ENCODE results near the gene GPX1. TPM values are rescaled to one million over a fixed set of nuclear protein-coding genes. Genes with fewer than 3 reads are reported as not detected.

GPX1 gene
- total RNA-seq, 1 experiment from 2014 or later, result 714 TPM

DNA sequence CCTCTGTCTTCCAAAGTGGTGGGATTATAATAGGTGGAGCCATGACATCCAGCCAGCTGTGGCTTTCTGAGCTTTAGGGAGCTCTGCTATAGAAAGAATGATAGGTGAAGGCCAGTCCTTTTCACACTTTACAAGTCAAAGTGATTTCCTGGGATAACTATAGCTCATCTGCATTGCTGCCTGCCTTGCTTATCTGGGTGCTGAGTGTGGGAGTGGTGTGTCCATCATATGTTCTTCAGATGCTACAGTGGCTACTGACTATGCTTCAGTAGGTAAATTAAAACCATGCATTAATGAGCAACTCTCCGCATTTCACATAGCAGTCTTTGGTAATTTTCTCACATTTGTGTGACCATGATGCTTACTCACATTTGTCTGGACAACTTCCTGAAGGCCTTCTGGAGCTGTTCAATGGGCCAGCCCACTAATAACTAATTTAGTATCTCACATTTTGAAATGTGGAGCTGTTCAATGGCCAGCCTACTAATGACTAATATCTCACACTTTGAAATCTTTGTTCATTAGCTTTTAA lies 30.2 kb upstream of the GPX1 start:
- BruUV-seq (replicated peaks), result no TSS peak
- Histone ChIP-seq H3F3A (ENCODE audit: low read length, unreplicated experiment) (no peaks in the 10 kb centered on the region), H3K4me3 (ENCODE audit: low read length) (no peak overlapping the region), H4K20me1 (ENCODE audit: low read length) (peaks cover 62% of the 10 kb centered on the region), H3K4me2 (ENCODE audit: low read length) (0 out of 2 replicates have a peak overlapping the region, but pooled peaks have one; percentile 6), H2AFZ (ENCODE audit: low read length) (no peak overlapping the region), H3K27me3 (ENCODE audit: low read length) (no peaks in the 10 kb centered on the region), H3K27ac (ENCODE audit: low read length) (peak overlapping the region; percentile 39), H3K9ac (ENCODE audit: low read length) (no peak overlapping the region), H3K79me2 (ENCODE audit: low read length) (peaks cover 99% of the 10 kb centered on the region), H3K4me1 (ENCODE audit: insufficient read depth, low read length) (peaks cover 10% of the 10 kb centered on the region; the same call in 1 of the 2 replicates), H3K9me3 (ENCODE audit: low read length) (no peaks in the 10 kb centered on the region), H3K36me3 (ENCODE audit: low read depth, low read length) (no peaks in the 10 kb centered on the region; the same call in 1 of the 2 replicates), H3K9me2 (replicated peaks; ENCODE audit: low read length) (no peaks in the 10 kb centered on the region)
- ATAC-seq (peak; percentile 34), DNase-seq (no peak)
- CTCF ChIA-PET, result no interaction called here
- POLR2A ChIA-PET (ENCODE audit: unreplicated experiment), result interaction anchor here (0.5 kb wide), 1 partner anchor 37 kb away, joined by 4 read pairs; no protein-coding TSS in a partner anchor
- intact Hi-C loops (cut with micrococcal nuclease), result no loop called here
- TF ChIP-seq, protein P1, sequence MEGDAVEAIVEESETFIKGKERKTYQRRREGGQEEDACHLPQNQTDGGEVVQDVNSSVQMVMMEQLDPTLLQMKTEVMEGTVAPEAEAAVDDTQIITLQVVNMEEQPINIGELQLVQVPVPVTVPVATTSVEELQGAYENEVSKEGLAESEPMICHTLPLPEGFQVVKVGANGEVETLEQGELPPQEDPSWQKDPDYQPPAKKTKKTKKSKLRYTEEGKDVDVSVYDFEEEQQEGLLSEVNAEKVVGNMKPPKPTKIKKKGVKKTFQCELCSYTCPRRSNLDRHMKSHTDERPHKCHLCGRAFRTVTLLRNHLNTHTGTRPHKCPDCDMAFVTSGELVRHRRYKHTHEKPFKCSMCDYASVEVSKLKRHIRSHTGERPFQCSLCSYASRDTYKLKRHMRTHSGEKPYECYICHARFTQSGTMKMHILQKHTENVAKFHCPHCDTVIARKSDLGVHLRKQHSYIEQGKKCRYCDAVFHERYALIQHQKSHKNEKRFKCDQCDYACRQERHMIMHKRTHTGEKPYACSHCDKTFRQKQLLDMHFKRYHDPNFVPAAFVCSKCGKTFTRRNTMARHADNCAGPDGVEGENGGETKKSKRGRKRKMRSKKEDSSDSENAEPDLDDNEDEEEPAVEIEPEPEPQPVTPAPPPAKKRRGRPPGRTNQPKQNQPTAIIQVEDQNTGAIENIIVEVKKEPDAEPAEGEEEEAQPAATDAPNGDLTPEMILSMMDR (conservative IDR thresholded peaks at IDR 0.05; ENCODE audit: low read depth, low read length), result no peak
- TF ChIP-seq EZH2phosphoT487 (IDR thresholded peaks at IDR 0.05; ENCODE audit: borderline replicate concordance, low read length) (no peak), EZH2 (IDR thresholded peaks at IDR 0.05; ENCODE audit: low read length, unreplicated experiment) (no peak)

DNA sequence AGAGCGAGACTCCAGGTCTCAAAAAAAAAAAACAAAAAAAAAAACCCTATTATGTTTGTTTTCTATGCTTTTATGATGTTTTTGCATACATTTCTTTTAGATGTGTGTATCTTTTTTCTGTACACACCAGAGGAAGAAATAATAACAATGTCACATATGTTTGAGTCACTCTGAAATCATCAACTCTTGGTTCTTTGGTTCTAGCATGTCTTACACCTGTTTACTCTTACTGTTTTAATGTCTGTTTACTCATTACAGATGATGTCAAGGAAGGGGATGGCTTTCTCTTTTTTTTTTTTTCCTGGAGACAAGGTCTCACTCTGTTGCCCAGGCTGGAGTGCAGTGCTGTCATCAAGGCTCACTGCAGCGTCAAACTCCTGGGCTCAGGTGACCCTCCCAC lies 29.6 kb upstream of the GPX1 start:
- Histone ChIP-seq H2AFZ (ENCODE audit: low read length) (no peak overlapping the region), H3K9me3 (ENCODE audit: low read length) (no peaks in the 10 kb centered on the region), H3K4me3 (ENCODE audit: low read length) (no peak overlapping the region), H3K9ac (ENCODE audit: low read length) (no peak overlapping the region), H3K27me3 (ENCODE audit: low read length) (no peaks in the 10 kb centered on the region), H3K4me1 (ENCODE audit: insufficient read depth, low read length) (peaks cover 10% of the 10 kb centered on the region; the same call in 1 of the 2 replicates), H3K36me3 (ENCODE audit: low read depth, low read length) (no peaks in the 10 kb centered on the region; the same call in 1 of the 2 replicates), H3K4me2 (ENCODE audit: low read length) (peak overlapping the region; percentile 16; the same call in 1 of the 2 replicates), H4K20me1 (ENCODE audit: low read length) (peaks cover 57% of the 10 kb centered on the region), H3F3A (ENCODE audit: low read length, unreplicated experiment) (no peaks in the 10 kb centered on the region), H3K79me2 (ENCODE audit: low read length) (peaks cover 99% of the 10 kb centered on the region), H3K27ac (ENCODE audit: low read length) (peak overlapping the region; percentile 39), H3K9me2 (replicated peaks; ENCODE audit: low read length) (no peaks in the 10 kb centered on the region)
- DNase-seq (peak; percentile 83), ATAC-seq (peak; percentile 95)
- intact Hi-C loops (cut with micrococcal nuclease), result loop anchor here (1.0 kb wide), 1 partner anchor 42 kb away; the partner anchor contains the start of gene NICN1
- ChIA-PET CTCF (no interaction called here), POLR2A (ENCODE audit: unreplicated experiment) (no interaction called here)
- BruUV-seq (replicated peaks), result no TSS peak
- TF ChIP-seq, protein P1 (conservative IDR thresholded peaks at IDR 0.05; ENCODE audit: low read depth, low read length), result no peak
- TF ChIP-seq EZH2 (IDR thresholded peaks at IDR 0.05; ENCODE audit: low read length, unreplicated experiment), result no peak
- TF ChIP-seq EZH2phosphoT487 (IDR thresholded peaks at IDR 0.05; ENCODE audit: borderline replicate concordance, low read length), result no peak

GRCh38 chr3:49386056-49386756 lies 28.1 kb upstream of the GPX1 start:
- no peaks in the 10 kb centered on the region for H3K9me3 ChIP-seq (ENCODE audit: low read length)
- TF ChIP-seq EZH2phosphoT487 (IDR thresholded peaks at IDR 0.05; ENCODE audit: borderline replicate concordance, low read length) (no peak), EZH2 (IDR thresholded peaks at IDR 0.05; ENCODE audit: low read length, unreplicated experiment) (no peak)
- TF ChIP-seq, protein P1 (conservative IDR thresholded peaks at IDR 0.05; ENCODE audit: low read depth, low read length), result no peak
- no peaks in the 10 kb centered on the region for H3K9me2 ChIP-seq (replicated peaks; ENCODE audit: low read length)
- intact Hi-C loops (cut with micrococcal nuclease), result no loop called here
- ChIA-PET POLR2A (ENCODE audit: unreplicated experiment) (no interaction called here), CTCF (no interaction called here)
- H3K4me2 ChIP-seq (ENCODE audit: low read length), result no peak overlapping the region
- H3K36me3 ChIP-seq (ENCODE audit: low read depth, low read length), result no peaks in the 10 kb centered on the region; the same call in 1 of the 2 replicates
- no peak overlapping the region for H3K27ac ChIP-seq (ENCODE audit: low read length)
- BruUV-seq (replicated peaks), result no TSS peak
- no peak overlapping the region for H2AFZ ChIP-seq (ENCODE audit: low read length)
- no peaks in the 10 kb centered on the region for H3F3A ChIP-seq (ENCODE audit: low read length, unreplicated experiment)
- DNase-seq (no peak), ATAC-seq (no peak)
- H3K9ac ChIP-seq (ENCODE audit: low read length), result no peak overlapping the region
- H3K4me1 ChIP-seq (ENCODE audit: insufficient read depth, low read length), result peaks cover 10% of the 10 kb centered on the region; the same call in 1 of the 2 replicates
- peaks cover 97% of the 10 kb centered on the region for H3K79me2 ChIP-seq (ENCODE audit: low read length)
- peaks cover 58% of the 10 kb centered on the region for H4K20me1 ChIP-seq (ENCODE audit: low read length)
- H3K27me3 ChIP-seq (ENCODE audit: low read length), result no peaks in the 10 kb centered on the region
- H3K4me3 ChIP-seq (ENCODE audit: low read length), result no peak overlapping the region

Measured in PC-3 (cell line).